ENCODE measurements around the gene JAM3.

JAM3 gene

DNA sequence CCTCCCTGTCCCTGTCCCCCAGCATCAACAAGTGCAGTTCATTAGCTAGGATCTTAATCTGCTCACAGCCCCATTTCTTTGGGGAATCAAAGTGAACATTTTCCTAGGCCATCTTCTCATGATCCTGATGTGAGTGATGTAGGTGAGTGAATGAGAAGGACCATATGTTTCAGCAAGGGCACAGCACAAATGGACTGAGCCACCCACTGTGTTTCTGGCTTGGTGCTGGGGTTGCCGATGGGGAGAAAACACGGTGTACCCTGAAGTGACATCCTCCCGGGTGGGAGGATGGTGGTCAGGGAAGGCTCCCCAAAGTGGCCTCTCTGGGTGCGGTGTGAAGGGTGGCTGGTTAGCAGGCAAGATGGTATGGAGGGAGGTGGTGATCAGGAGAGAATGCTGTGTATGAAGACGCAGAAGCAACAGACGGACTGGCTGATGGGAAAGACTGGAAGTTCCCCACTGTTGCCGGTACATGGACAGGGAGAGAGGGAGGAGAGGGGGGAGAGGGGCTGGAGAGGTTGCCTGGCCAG lies 72.2 kb downstream of the JAM3 start:
- H3K9me2 ChIP-seq (replicated peaks; ENCODE audit: insufficient read depth, low read length), result no peaks in the 10 kb centered on the region
- H3K79me2 ChIP-seq (ENCODE audit: low read length), result no peaks in the 10 kb centered on the region
- no peak for DNase-seq
- H3K27me3 ChIP-seq (replicated peaks; ENCODE audit: insufficient read depth, low read length), result no peaks in the 10 kb centered on the region
- H4K20me1 ChIP-seq (ENCODE audit: insufficient read depth, low read length), result no peaks in the 10 kb centered on the region
- H3K4me3 ChIP-seq (ENCODE audit: low read length), result no peak overlapping the region
- H2AFZ ChIP-seq (ENCODE audit: low read length), result no peak overlapping the region
- no peak overlapping the region for H3K9ac ChIP-seq (ENCODE audit: low read length)
- no peak overlapping the region for H3K27ac ChIP-seq (ENCODE audit: low read length)
- H3K4me2 ChIP-seq (ENCODE audit: low read depth, low read length), result no peak overlapping the region
- H3K9me3 ChIP-seq (replicated peaks; ENCODE audit: insufficient read depth, low read length), result no peaks in the 10 kb centered on the region
- no peaks in the 10 kb centered on the region for H3K4me1 ChIP-seq (ENCODE audit: low read length)
- no peaks in the 10 kb centered on the region for H3F3A ChIP-seq (ENCODE audit: insufficient read depth, low read length)
- TF ChIP-seq, protein P1, sequence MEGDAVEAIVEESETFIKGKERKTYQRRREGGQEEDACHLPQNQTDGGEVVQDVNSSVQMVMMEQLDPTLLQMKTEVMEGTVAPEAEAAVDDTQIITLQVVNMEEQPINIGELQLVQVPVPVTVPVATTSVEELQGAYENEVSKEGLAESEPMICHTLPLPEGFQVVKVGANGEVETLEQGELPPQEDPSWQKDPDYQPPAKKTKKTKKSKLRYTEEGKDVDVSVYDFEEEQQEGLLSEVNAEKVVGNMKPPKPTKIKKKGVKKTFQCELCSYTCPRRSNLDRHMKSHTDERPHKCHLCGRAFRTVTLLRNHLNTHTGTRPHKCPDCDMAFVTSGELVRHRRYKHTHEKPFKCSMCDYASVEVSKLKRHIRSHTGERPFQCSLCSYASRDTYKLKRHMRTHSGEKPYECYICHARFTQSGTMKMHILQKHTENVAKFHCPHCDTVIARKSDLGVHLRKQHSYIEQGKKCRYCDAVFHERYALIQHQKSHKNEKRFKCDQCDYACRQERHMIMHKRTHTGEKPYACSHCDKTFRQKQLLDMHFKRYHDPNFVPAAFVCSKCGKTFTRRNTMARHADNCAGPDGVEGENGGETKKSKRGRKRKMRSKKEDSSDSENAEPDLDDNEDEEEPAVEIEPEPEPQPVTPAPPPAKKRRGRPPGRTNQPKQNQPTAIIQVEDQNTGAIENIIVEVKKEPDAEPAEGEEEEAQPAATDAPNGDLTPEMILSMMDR (IDR thresholded peaks at IDR 0.05; ENCODE audit: low read length), result no peak
- TF ChIP-seq EZH2phosphoT487 (IDR thresholded peaks at IDR 0.05; ENCODE audit: low read length) (no peak), EZH2 (optimal IDR thresholded peaks at IDR 0.05; ENCODE audit: low read depth, low read length) (no peak)
- no peaks in the 10 kb centered on the region for H3K36me3 ChIP-seq (replicated peaks; ENCODE audit: insufficient read depth, low read length)

DNA sequence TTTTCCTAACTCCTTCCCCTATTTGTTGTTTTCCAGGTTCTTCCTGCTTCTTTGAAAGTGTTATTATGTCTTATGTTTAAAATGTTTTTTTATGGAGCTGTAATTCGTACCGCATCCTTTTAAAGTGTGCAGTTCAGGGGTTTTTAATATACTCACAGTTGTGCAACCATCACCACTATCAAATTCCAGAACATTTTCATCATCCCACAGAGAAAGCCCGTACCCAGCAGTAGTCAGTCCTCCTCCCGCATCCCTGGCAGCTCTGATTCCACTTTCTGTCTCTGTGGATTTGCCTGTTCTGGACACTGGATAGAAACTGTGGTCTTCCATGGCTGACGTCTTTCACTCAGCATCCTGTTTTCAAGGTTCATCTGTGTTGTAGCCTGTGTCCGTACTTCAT lies 73.7 kb downstream of the JAM3 start:
- no peak overlapping the region for H3K4me3 ChIP-seq (ENCODE audit: low read length)
- no peak for TF ChIP-seq EZH2 (optimal IDR thresholded peaks at IDR 0.05; ENCODE audit: low read depth, low read length)
- TF ChIP-seq, protein P1 (IDR thresholded peaks at IDR 0.05; ENCODE audit: low read length), result no peak
- TF ChIP-seq EZH2phosphoT487 (IDR thresholded peaks at IDR 0.05; ENCODE audit: low read length), result no peak
- H3K9ac ChIP-seq (ENCODE audit: low read length), result no peak overlapping the region
- H3K36me3 ChIP-seq (replicated peaks; ENCODE audit: insufficient read depth, low read length), result no peaks in the 10 kb centered on the region
- no peaks in the 10 kb centered on the region for H3K27me3 ChIP-seq (replicated peaks; ENCODE audit: insufficient read depth, low read length)
- H3K4me1 ChIP-seq (ENCODE audit: low read length), result no peaks in the 10 kb centered on the region
- no peaks in the 10 kb centered on the region for H4K20me1 ChIP-seq (ENCODE audit: insufficient read depth, low read length)
- H2AFZ ChIP-seq (ENCODE audit: low read length), result no peak overlapping the region
- no peaks in the 10 kb centered on the region for H3F3A ChIP-seq (ENCODE audit: insufficient read depth, low read length)
- no peaks in the 10 kb centered on the region for H3K79me2 ChIP-seq (ENCODE audit: low read length)
- H3K9me2 ChIP-seq (replicated peaks; ENCODE audit: insufficient read depth, low read length), result no peaks in the 10 kb centered on the region
- H3K4me2 ChIP-seq (ENCODE audit: low read depth, low read length), result no peak overlapping the region
- no peaks in the 10 kb centered on the region for H3K9me3 ChIP-seq (replicated peaks; ENCODE audit: insufficient read depth, low read length)
- no peak for DNase-seq
- no peak overlapping the region for H3K27ac ChIP-seq (ENCODE audit: low read length)

DNA sequence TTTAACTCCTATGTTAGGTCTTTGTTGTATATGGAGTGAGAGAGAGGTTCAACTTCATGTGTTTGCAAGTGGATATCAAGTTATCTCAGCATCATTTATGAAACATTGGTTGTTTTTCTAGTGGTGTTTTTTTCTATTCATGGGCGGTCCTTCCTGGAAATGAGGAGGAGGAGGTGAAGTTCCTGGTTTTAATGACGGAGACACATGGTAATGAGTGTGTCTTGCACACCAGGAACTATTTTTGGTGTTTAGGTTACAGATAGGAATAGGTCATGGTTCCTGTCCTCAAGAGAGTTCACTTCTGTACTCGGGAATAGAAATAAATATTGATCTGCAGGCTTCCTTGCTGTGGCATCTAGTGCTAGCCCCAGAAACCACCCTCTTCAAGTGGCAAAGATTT lies 74.9 kb downstream of the JAM3 start:
- Histone ChIP-seq H3K9ac (ENCODE audit: low read length) (no peak overlapping the region), H3K36me3 (replicated peaks; ENCODE audit: insufficient read depth, low read length) (no peaks in the 10 kb centered on the region), H3F3A (ENCODE audit: insufficient read depth, low read length) (no peaks in the 10 kb centered on the region), H3K4me2 (ENCODE audit: low read depth, low read length) (no peak overlapping the region), H3K9me3 (replicated peaks; ENCODE audit: insufficient read depth, low read length) (no peaks in the 10 kb centered on the region), H3K4me1 (ENCODE audit: low read length) (no peaks in the 10 kb centered on the region), H3K27ac (ENCODE audit: low read length) (no peak overlapping the region), H3K4me3 (ENCODE audit: low read length) (no peak overlapping the region), H4K20me1 (ENCODE audit: insufficient read depth, low read length) (no peaks in the 10 kb centered on the region), H3K9me2 (replicated peaks; ENCODE audit: insufficient read depth, low read length) (no peaks in the 10 kb centered on the region), H3K27me3 (replicated peaks; ENCODE audit: insufficient read depth, low read length) (no peaks in the 10 kb centered on the region), H2AFZ (ENCODE audit: low read length) (no peak overlapping the region), H3K79me2 (ENCODE audit: low read length) (no peaks in the 10 kb centered on the region)
- TF ChIP-seq, protein P1 (IDR thresholded peaks at IDR 0.05; ENCODE audit: low read length), result no peak
- TF ChIP-seq EZH2 (optimal IDR thresholded peaks at IDR 0.05; ENCODE audit: low read depth, low read length), result no peak
- no peak for TF ChIP-seq EZH2phosphoT487 (IDR thresholded peaks at IDR 0.05; ENCODE audit: low read length)
- no peak for DNase-seq
